Measurements from ENCODE around the gene IFNA6.
A peak's percentile ranks its signal among the peaks of the same experiment; 100 is the strongest.

- TF ChIP-seq CTCF (IDR thresholded peaks at IDR 0.05) (peak in 2 of 3 donors; percentile 17 to 34), EP300 (IDR thresholded peaks at IDR 0.05) (no peak), POLR2A (IDR thresholded peaks at IDR 0.05) (no peak)
These were observed 32.4 kb downstream of the IFNA6 start for GRCh38 chr9:21317956-21318923.
